Stimulated activated memory B cell treated with anti-CD40 and anti-IgM and Interleukin-4, amounts not matched to agents 10 μg/mL and 1 μg/mL and 100 μg/mL, for 72 hours (primary cell): ENCODE measurements around the gene FAM3C.

ENCODE experiments used
- ATAC-seq: fragments of 150-1000 bp; cut with Tn5 transposase; 2 replicates; pipeline ENCODE4 v1.10.0; 2021
- H3K27ac Mint-ChIP-seq: one replicate; pipeline ENCODE4 v1.8.0; 2022; ENCODE audit warnings: mild to moderate bottlenecking, mixed read lengths
- H3K27me3 Mint-ChIP-seq: one replicate; pipeline ENCODE4 v1.8.0; 2022; ENCODE audit warnings: mixed read lengths
- H3K36me3 Mint-ChIP-seq: one replicate; pipeline ENCODE4 v1.8.0; 2022; ENCODE audit warnings: mixed read lengths
- H3K4me1 Mint-ChIP-seq: one replicate; pipeline ENCODE4 v1.8.0; 2022; ENCODE audit warnings: mixed read lengths
- H3K4me3 Mint-ChIP-seq: one replicate; pipeline ENCODE4 v1.8.0; 2022; ENCODE audit warnings: mild to moderate bottlenecking, moderate library complexity, mixed read lengths
- H3K9me3 Mint-ChIP-seq: one replicate; pipeline ENCODE4 v1.8.0; 2022; ENCODE audit warnings: mixed read lengths

FAM3C gene

DNA sequence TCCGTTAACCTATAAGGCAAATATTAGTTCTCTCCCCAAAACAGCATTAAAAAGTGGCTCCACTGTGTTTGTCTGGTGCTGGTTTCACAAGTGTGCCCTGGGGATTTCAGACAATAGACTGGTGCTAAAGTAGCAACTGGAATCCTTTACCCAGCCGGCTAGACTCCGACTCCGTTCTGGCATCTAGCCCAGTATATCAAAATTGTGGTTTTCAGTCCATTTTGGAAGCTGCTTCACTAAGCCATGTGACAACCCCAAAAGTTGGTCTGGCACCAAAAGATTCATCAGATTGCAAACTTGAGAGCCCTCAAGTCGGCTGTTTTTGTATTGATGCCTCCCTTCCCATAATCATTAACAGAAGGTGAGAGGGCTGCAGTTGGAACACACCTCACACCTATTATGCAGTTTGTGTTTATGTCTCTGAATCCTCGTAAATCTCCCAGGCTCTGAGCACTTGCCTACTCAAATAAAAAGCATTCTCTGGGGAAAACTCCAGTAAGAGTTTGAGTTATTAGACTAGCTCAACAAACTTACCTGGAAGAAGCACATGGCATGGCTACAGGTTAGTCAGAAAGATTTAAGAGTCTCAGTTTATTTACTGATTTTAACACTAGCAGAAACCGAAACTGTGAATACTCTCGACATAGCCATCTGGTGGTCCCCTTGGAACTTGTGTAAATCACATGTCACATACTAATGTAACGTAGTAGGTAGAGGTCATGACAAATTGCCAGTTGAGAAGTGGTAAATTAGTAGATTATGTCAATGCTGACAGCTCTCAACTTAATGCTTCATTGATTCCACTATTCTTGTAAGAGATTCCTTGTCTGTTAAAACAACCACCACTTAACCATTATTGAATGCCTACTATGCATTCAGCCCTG, 82.1 kb downstream of the FAM3C start:
- Mint-ChIP-seq H3K4me1 (peaks cover 66% of the 10 kb centered on the region), H3K36me3 (peaks cover 60% of the 10 kb centered on the region), H3K9me3 (peaks cover 15% of the 10 kb centered on the region), H3K4me3 (peak overlapping the region; percentile 58), H3K27ac (peak overlapping the region; percentile 91), H3K27me3 (no peaks in the 10 kb centered on the region)
- ATAC-seq: peak; percentile 84

DNA sequence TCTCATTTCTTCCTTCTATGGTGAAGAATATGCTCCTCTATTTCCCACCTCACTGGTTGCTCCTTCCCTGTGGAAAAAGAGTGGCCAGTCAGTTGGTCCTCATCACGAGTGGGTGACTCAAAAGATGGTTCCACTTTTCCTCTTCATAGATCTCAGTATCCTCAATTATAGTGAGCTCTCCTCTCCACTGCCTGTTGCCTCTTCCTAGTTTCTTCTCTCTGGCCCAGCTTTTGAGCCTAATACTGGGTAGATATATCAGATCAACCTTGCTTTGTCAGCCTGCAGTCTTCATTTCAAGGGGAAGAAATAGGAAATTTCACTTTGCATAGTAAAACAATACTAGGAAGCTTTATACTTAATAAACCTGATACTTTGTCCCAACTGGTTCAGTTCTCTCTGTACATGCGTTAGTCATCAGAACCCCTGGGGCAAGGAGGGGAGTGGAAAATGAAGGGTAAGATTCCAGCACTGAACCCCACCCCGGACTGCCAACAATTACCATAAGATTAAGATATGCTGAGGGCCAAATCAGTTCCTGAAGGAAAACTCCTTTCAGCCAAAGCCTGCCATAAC, 82.8 kb downstream of the FAM3C start:
- ATAC-seq: peak; percentile 51

DNA sequence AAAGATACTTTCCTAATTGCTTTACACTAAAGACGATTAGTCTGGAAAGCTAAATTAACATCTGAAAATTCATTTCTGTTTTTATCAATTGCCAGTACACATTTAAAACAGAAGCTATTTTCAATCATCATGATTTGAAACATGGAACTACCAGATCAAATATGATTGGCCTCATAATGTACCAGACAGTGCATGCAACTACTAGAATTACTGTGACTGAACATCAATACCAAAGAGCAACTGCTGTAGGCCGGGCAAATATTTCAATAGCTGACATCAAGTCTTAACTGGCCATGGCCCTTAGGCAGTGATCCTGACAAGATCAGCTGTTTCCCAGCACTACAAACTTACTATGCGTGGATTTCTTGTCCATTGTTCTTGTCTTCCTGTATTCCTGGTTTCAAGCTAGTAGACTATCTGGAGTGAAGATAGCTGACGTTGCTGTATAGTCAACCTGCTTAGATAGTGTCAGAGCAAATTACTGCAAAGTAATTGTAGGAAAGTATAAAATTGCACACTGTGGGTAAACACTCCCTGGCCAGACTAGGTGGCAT, 89.0 kb downstream of the FAM3C start:
- Mint-ChIP-seq H3K36me3 (peaks cover 65% of the 10 kb centered on the region), H3K9me3 (peaks cover 11% of the 10 kb centered on the region), H3K4me1 (peaks cover 53% of the 10 kb centered on the region), H3K27ac (peak overlapping the region; percentile 82), H3K27me3 (no peaks in the 10 kb centered on the region), H3K4me3 (no peak overlapping the region)
- ATAC-seq: no peak

More for the DNA sequence above, 82.8 kb downstream of the FAM3C start:
- peaks cover 15% of the 10 kb centered on the region for H3K9me3 Mint-ChIP-seq
- H3K4me1 Mint-ChIP-seq: peaks cover 59% of the 10 kb centered on the region
- H3K36me3 Mint-ChIP-seq: peaks cover 60% of the 10 kb centered on the region
- peak overlapping the region; percentile 91 for H3K27ac Mint-ChIP-seq
- no peaks in the 10 kb centered on the region for H3K27me3 Mint-ChIP-seq
- H3K4me3 Mint-ChIP-seq: peak overlapping the region; percentile 58

DNA sequence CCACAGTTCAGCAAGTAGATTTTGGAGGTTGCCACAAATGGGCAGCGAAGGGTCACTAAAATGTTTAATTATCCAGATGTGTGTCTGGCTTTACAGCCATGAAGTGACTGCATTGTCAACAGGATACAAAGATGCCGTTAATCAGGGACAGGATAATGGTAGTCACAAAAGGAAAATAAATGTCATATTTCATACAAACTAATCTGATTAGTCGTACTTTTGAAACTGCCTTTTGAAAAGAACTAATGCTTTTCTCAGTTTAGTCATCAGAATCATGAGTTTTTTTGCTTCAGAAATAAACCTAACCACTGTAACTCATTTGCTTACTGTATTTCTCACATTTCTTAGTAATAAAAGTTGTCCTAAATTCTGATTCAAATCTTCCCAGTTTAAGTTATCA, 89.5 kb downstream of the FAM3C start:
- ATAC-seq: no peak
- H3K4me3 Mint-ChIP-seq: no peak overlapping the region
- H3K27me3 Mint-ChIP-seq: no peaks in the 10 kb centered on the region
- H3K27ac Mint-ChIP-seq: peak overlapping the region; percentile 82
- peaks cover 68% of the 10 kb centered on the region for H3K36me3 Mint-ChIP-seq
- H3K9me3 Mint-ChIP-seq: peaks cover 11% of the 10 kb centered on the region
- H3K4me1 Mint-ChIP-seq: peaks cover 58% of the 10 kb centered on the region

DNA sequence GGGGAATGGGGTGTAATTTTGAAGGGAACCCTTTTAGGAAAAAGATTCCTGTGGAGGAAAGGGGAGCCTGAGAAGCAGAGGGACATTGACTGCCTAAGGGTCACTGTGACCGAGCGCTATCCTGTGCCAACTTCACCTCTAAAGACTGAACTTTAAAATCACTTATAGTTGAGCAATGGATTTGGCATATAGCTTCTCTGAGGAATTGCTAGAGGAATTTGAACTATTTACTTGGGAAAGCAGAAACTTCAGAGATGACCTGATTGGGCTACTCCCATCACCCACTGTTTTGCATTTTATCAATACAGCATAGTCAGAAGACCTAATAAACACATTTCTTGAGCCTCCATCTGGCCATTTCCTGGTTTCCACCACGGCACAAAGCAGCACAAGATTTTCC, 91.0 kb downstream of the FAM3C start:
- peaks cover 7% of the 10 kb centered on the region for H3K9me3 Mint-ChIP-seq
- no peaks in the 10 kb centered on the region for H3K27me3 Mint-ChIP-seq
- H3K4me3 Mint-ChIP-seq: no peak overlapping the region
- H3K4me1 Mint-ChIP-seq: peaks cover 54% of the 10 kb centered on the region
- peaks cover 63% of the 10 kb centered on the region for H3K36me3 Mint-ChIP-seq
- peak overlapping the region; percentile 49 for H3K27ac Mint-ChIP-seq
- no peak for ATAC-seq

DNA sequence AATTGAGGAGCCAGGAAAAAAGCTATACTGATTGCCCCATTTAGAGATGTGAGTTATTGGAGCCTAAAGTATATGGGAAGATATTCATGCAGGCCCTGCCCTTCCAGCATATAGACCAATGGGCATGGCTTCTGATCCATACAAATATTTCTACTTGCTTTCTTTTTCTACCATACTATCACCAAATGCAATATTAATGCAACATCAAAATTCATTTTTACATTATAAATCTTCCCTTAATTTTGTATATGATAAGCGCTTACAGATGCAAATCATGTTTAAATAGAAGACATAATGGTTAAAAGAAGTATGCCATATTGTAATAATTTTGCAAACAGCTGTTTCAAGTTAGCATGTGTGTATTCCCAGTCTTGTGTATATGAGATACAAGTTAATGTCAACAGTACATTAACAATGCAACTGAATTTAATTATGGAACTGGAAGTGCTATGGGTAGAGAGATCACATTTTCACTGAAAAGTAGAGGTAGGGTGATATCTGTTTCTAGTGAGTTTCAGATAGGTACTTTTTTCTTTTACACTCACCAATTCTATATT, 91.9 kb downstream of the FAM3C start:
- H3K27me3 Mint-ChIP-seq: no peaks in the 10 kb centered on the region
- H3K36me3 Mint-ChIP-seq: peaks cover 53% of the 10 kb centered on the region
- H3K9me3 Mint-ChIP-seq: peaks cover under 1% of the 10 kb centered on the region
- peak overlapping the region; percentile 49 for H3K27ac Mint-ChIP-seq
- ATAC-seq: no peak
- H3K4me1 Mint-ChIP-seq: peaks cover 54% of the 10 kb centered on the region
- no peak overlapping the region for H3K4me3 Mint-ChIP-seq

DNA sequence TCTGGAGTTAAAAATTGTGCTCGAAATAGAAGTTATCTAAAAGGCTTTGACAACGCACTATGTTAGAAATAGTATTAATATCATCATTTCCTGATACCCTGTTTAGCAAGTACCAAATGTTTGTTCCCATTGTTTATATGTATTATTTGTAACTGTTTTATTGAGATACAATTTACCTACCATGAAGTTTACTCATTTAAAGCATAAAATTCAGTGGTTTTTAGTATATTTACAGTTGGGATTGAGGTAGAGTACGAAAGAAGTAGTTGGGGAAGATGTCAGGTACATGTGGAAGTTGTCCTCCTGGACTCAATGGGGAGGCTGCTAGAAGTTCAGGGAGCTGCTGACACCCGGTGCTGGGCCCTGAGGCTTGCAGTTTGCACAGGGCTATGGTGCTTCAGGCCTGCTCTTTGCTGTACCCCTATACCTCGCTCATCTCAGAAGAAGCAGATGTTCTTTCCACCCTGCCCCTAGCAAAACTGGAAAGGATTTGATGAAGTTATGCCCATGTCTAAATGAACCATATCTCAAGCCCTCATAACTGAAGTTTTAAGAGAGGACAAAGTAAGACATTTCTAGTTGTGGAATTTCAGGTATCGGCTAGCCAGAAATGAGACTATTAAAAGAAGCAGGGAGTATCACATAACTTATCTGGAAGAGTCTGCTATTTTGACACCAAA, 92.5 kb downstream of the FAM3C start:
- no peak for ATAC-seq
- Mint-ChIP-seq H3K9me3 (no peaks in the 10 kb centered on the region), H3K27me3 (no peaks in the 10 kb centered on the region), H3K4me1 (peaks cover 54% of the 10 kb centered on the region), H3K36me3 (peaks cover 47% of the 10 kb centered on the region), H3K27ac (peak overlapping the region; percentile 49), H3K4me3 (no peak overlapping the region)

DNA sequence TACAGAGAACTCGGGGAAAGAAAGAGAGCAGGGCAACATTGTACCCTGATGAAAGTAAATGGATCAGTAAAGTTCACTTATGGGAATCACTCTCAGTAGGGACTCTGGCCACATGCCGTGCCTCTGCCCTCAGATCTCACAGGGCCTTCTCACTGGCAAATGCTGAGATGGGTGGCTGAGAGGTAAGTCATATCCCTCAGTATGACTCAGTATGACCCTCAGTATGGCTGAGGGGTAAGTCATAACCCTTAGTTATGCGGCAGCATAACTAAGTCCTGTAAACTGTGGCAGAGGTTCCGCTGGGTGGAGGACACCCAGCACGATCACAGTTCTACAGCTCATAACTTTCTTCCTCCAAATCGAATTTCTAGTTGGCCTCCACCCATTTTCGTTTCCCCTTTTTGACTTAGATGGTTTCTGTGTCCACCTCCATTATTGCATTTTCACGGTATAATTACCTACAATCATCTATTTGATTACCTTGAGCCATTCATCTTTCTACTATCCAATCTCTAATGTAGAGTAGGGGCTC, 93.8 kb downstream of the FAM3C start:
- peaks cover 51% of the 10 kb centered on the region for H3K4me1 Mint-ChIP-seq
- H3K9me3 Mint-ChIP-seq: no peaks in the 10 kb centered on the region
- peak; percentile 99 for ATAC-seq
- peaks cover 43% of the 10 kb centered on the region for H3K36me3 Mint-ChIP-seq
- H3K27ac Mint-ChIP-seq: peak overlapping the region; percentile 95
- H3K27me3 Mint-ChIP-seq: no peaks in the 10 kb centered on the region
- peak overlapping the region; percentile 10 for H3K4me3 Mint-ChIP-seq

DNA sequence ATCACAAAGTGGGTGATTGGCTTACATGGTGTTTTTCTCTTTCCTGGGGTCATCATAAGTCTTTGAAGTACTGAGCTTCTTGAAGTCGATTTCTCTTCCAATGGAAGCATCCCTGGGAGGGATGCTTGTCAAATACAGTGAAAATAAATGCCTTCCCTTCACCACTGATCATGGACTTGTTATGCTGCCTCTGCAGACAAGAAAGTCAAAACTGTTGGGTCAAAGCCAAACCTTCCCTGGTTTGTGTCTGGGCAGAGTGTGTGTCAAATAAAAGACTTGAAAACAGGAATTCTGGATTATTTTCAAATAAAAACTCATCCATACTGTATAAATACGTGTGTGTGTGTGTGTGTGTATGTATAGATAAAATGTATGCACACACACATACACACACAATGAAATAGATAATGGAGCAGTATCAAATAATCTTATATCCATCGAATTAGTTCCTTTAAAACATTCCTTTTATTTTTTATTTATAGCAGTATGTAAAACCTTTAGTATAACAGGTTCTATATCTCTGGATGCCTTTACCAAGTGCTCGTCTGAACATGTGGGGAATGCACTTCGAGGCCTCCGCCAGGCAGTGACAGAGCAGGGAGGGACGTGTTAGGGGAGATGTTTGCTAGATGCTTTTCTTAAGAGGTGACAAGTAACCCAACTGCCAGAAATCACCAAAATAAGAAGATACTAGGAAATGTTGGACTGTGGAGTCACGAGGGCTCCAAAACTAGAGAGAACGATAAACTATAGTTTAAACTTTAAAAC, 94.5 kb downstream of the FAM3C start:
- H3K4me3 Mint-ChIP-seq: peak overlapping the region; percentile 10
- no peak for ATAC-seq
- peak overlapping the region; percentile 95 for H3K27ac Mint-ChIP-seq
- peaks cover 45% of the 10 kb centered on the region for H3K4me1 Mint-ChIP-seq
- H3K27me3 Mint-ChIP-seq: no peaks in the 10 kb centered on the region
- no peaks in the 10 kb centered on the region for H3K9me3 Mint-ChIP-seq
- H3K36me3 Mint-ChIP-seq: peaks cover 37% of the 10 kb centered on the region

DNA sequence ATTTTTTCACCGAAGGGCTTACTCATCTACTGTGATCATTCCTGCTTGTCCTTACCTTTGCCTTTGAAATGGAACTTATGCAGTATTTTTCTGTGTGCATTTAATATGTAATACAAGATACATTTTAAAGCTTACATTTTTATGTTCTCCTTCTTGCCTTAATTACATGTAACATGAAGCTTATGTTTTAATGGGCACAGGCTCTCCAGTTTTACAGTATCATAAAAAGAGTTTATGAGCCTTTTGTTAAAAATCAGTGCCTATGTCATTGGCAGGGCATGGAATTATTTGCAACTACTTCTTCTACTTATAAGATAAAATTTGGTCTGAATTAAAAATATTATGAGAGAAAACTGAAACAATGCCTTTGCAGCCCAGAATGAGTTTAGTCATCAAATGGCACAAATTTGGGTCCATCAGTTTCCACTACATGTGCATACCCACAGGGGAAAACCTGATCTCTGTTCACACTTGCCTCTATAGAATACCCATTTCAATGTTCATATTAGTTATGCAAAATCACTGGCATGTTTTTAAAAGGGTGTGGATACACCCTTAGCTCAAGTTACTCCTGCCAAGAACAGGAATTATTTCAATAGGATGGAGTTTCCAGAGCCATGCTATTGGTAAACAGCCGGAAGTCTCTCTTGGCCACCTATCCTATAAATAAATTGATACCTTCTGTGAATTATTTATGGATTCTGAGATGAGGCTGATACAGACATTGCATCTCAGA, 95.3 kb downstream of the FAM3C start:
- Mint-ChIP-seq H3K27ac (peak overlapping the region; percentile 95), H3K4me1 (peaks cover 37% of the 10 kb centered on the region), H3K27me3 (no peaks in the 10 kb centered on the region), H3K9me3 (no peaks in the 10 kb centered on the region), H3K4me3 (no peak overlapping the region), H3K36me3 (peaks cover 31% of the 10 kb centered on the region)
- no peak for ATAC-seq
